Ascending aorta (tissue), 2 donors: ENCODE data around the gene MARCHF5. TPM values are rescaled to one million over a fixed set of nuclear protein-coding genes. Genes with fewer than 3 reads are reported as not detected.

Source experiments
- DNase-seq, 2 donors: peaks; one replicate each; pipeline ENCODE4 v3.0.0-alpha.2; 2019; ENCODE audit warnings: low spot score in 2 of 2
- H3K27ac ChIP-seq, 2 donors: fragments of 200-600 bp; sonication (generic); one replicate each; pipeline ENCODE4 v1.5.1; 2016 to 2017; ENCODE audit warnings: mild to moderate bottlenecking in 1 of 2
- H3K27me3 ChIP-seq: fragments of 200-600 bp; sonication (generic); one replicate; pipeline ENCODE4 v1.5.1; 2017
- H3K36me3 ChIP-seq, 2 donors: fragments of 200-600 bp; sonication (generic); one replicate each; pipeline ENCODE4 v1.5.1; 2016
- H3K4me1 ChIP-seq, 2 donors: fragments of 200-600 bp; sonication (generic); one replicate each; pipeline ENCODE4 v1.5.1; 2016 to 2017; ENCODE audit warnings: mild to moderate bottlenecking in 1 of 2
- H3K4me3 ChIP-seq, 2 donors: fragments of 200-600 bp; sonication (generic); one replicate each; pipeline ENCODE4 v1.5.1; 2016 to 2017; ENCODE audit warnings: mild to moderate bottlenecking in 1 of 2
- H3K9me3 ChIP-seq, 2 donors: fragments of 200-600 bp; sonication (generic); one replicate each; pipeline ENCODE4 v1.5.1; 2016
- intact Hi-C: fragments of 100-400 bp; cut with DNase I; formaldehyde crosslinking; loops from one replicate; pipeline ENCODE4 v1.15.1; 2023
- total RNA-seq: library from RNA; depleted of rRNA; stranded (reverse); fragments of >200 nt; gene quantifications from one replicate; pipeline ENCODE4 v1.1.0, GENCODE V29; 2016
- TF ChIP-seq, protein P1 (sequence below), 3 experiments: fragments of 200-600 bp in 2 of 3; fragments of 450-650 bp in 1 of 3; sonication (generic) in 2 of 3; IDR thresholded peaks; one replicate each; pipeline ENCODE4 v1.5.1; 2016 to 2019; ENCODE audit warnings: antibody characterized with exemption in 3 of 3, mild to moderate bottlenecking in 1 of 3, moderate library complexity in 1 of 3

Gene MARCHF5
- total RNA-seq, 1 donor from 2014 or later: 5.5 TPM

- intact Hi-C loops: loop anchor here (1.0 kb wide), 2 partner anchors 52 to 205 kb away; no protein-coding TSS in a partner anchor
- Histone ChIP-seq H3K4me3 (peak overlapping the region; percentile 86 to 100), H3K27me3 (no peaks in the 10 kb centered on the region), H3K9me3 (no peaks in the 10 kb centered on the region), H3K4me1 (peaks cover 0 to 3% of the 10 kb centered on the region in 2 donors), H3K36me3 (peaks cover 0 to 3% of the 10 kb centered on the region in 2 donors), H3K27ac (peak overlapping the region; percentile 90 to 98)
- TF ChIP-seq, protein P1, sequence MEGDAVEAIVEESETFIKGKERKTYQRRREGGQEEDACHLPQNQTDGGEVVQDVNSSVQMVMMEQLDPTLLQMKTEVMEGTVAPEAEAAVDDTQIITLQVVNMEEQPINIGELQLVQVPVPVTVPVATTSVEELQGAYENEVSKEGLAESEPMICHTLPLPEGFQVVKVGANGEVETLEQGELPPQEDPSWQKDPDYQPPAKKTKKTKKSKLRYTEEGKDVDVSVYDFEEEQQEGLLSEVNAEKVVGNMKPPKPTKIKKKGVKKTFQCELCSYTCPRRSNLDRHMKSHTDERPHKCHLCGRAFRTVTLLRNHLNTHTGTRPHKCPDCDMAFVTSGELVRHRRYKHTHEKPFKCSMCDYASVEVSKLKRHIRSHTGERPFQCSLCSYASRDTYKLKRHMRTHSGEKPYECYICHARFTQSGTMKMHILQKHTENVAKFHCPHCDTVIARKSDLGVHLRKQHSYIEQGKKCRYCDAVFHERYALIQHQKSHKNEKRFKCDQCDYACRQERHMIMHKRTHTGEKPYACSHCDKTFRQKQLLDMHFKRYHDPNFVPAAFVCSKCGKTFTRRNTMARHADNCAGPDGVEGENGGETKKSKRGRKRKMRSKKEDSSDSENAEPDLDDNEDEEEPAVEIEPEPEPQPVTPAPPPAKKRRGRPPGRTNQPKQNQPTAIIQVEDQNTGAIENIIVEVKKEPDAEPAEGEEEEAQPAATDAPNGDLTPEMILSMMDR (IDR thresholded peaks at IDR 0.05): peak; percentile 29 to 51 (median 43)
- DNase-seq: peak in 1 of 2 donors; percentile 79
These were observed 1.2 kb downstream of the MARCHF5 start for GRCh38 chr10:92291921-92292845.

- intact Hi-C loops: no loop called here
- no peak for DNase-seq
- Histone ChIP-seq H3K27ac (no peak overlapping the region), H3K4me3 (no peak overlapping the region), H3K36me3 (peaks cover 0 to 4% of the 10 kb centered on the region in 2 donors), H3K9me3 (no peaks in the 10 kb centered on the region), H3K27me3 (no peaks in the 10 kb centered on the region), H3K4me1 (no peaks in the 10 kb centered on the region)
- TF ChIP-seq, protein P1 (IDR thresholded peaks at IDR 0.05): no peak
These were observed 7.5 kb downstream of the MARCHF5 start for GRCh38 chr10:92298487-92298886.

- Histone ChIP-seq H3K27me3 (no peaks in the 10 kb centered on the region), H3K9me3 (no peaks in the 10 kb centered on the region), H3K36me3 (peaks cover 0 to 4% of the 10 kb centered on the region in 2 donors), H3K4me1 (no peaks in the 10 kb centered on the region), H3K4me3 (no peak overlapping the region), H3K27ac (no peak overlapping the region)
- DNase-seq: no peak
- intact Hi-C loops: no loop called here
- TF ChIP-seq, protein P1 (IDR thresholded peaks at IDR 0.05): no peak
These were observed 12.1 kb downstream of the MARCHF5 start for GRCh38 chr10:92303096-92303495.

DNA sequence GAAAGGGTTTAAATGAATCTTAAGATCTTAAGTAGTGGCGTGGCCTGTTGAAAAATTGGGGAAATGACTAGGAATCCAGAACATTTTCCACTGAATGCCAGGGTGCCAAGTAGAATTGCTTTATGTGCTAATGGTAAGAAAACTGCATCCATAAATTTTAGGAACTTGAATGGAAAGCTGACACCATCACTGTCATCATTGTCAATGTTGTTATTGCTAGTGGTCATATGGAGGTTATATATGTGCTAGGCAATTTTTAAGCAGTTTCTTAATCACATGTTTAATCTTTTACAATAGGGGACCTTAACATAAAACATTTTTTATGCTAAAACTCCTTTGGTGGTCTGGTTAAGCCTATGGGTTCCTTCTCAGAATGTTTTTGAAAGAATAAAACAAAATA is 13.1 kb downstream of the MARCHF5 start:
- DNase-seq: no peak
- intact Hi-C loops: no loop called here
- Histone ChIP-seq H3K27ac (no peak overlapping the region), H3K4me3 (no peak overlapping the region), H3K4me1 (no peaks in the 10 kb centered on the region), H3K27me3 (no peaks in the 10 kb centered on the region), H3K9me3 (no peaks in the 10 kb centered on the region), H3K36me3 (peaks cover 0 to 4% of the 10 kb centered on the region in 2 donors)
- TF ChIP-seq, protein P1 (IDR thresholded peaks at IDR 0.05): no peak

DNA sequence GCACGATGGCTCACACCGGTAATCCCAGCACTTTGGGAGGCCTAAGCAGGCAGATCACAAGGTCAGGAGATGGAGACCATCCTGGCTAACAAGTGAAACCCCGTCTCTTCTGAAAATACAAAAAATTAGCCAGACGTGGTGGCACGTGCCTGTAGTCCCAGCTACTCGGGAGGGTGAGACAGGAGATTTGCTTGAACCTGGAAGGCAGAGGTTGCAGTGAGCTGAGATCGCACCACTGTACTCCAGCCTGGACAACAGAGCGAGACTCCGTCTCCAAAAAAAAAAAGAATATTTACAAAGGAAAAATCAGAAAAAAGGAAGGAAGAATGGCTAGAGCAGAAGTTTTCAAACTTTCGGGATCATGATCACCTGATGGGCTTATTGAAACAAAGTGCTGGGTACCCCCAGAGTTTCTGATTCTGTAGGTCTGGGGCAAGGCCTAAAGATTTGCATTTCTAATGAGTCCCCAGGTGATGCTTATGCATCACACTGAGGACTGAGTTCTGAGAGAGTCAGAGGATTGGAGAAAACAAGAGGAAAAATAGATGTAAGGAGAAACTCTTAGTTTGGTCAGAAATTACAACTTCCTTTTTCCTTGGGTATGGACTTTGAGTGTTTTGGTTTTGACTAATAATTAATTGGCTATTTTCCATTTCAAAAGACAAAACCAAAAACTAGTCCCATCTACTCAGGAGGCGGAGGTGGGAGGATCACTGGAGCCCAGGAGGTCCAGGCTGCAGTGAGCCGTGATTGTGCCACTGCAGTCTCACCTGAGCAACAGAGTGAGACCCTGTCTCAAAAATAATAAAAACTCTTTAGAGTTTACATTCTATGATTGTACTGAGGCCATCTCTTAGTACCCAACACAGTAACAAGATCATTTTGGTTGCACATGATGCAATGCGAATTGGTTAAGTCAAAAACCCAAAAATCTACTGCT is 14.4 kb downstream of the MARCHF5 start:
- TF ChIP-seq, protein P1 (IDR thresholded peaks at IDR 0.05): no peak
- no peak overlapping the region for H3K27ac ChIP-seq
- H3K27me3 ChIP-seq: no peaks in the 10 kb centered on the region
- DNase-seq: no peak
- no peaks in the 10 kb centered on the region for H3K9me3 ChIP-seq
- H3K4me3 ChIP-seq: no peak overlapping the region
- peaks cover 0 to 4% of the 10 kb centered on the region in 2 donors for H3K36me3 ChIP-seq
- no peaks in the 10 kb centered on the region for H3K4me1 ChIP-seq
- intact Hi-C loops: no loop called here
